GM19035 (cell line): ENCODE measurements around the gene CPB2.

Source experiments
- ATAC-seq: cut with Tn5 transposase; IDR thresholded peaks from one replicate; pipeline ENCODE4 v1.9.1; 2021; ENCODE audit not compliant: unreplicated experiment

The CPB2 gene

DNA sequence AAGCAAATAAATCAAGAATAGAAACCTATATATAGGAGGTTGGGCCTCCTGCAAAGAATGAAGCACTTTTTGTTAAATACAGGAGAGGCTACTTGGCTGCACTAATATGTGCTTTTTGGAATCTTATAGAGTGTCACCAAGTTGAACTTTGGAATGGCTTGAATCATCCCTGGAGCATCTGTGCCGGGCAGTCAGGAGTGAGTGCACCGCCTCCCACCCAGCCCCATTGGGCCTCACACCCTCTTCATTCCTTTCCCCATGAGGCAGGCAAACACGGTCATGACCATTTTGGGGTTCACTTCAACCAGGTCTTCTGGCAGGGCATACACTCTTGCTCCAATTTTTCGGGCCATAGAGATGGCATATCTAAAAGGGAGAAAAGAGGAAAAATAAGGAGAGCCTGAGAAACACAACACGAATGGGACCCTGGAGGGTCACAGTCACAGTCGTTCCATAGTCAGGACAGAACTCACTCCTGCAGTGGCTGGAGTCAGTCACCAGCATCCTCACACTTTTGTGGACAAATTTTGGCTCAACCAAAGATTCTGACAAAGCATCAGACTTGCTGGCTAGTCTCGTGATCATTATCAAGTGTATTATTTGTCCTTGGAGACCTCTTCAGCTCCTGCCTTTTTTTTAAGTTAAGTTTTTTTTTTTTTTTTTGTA, 22.7 kb upstream of the CPB2 start:
- ATAC-seq = no peak

DNA sequence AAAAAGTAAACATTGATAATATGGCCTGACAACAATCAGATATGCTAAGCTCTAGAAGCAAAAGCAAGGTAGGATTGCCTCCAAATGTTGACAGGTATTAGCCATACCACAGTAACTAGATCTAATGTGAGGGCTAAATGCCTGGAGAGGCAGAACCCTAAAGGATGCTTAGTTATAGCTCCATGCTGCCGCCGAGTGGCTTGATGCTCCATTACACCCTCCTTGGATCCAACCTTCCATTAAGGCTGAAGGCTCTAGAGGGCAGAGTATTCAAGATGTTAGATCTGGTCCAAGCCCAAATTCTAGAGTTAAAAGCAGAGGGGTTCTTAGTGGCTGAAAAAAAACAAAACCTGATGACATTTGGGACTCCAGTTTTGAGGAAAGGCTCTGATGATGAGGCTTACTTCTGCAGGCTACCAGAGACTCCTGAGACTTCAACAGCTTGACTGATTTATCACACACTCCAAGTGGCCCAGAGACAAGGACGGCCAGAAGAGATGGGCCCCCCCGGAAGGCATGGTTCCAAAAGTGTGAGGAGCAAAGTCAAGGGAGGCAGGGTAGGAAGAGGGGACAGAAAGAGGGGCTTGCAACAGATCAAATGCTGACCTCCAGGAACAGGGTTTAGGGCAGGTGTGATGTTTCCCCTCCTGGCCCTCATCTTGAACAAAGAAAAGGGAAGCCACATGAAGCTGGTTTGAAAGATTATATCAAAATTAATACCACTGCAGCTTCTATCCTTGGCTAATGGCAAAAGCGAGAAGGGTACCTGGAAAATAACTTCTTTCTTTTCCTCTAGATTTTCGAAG, 21.9 kb upstream of the CPB2 start:
- peak; percentile 74 for ATAC-seq

DNA sequence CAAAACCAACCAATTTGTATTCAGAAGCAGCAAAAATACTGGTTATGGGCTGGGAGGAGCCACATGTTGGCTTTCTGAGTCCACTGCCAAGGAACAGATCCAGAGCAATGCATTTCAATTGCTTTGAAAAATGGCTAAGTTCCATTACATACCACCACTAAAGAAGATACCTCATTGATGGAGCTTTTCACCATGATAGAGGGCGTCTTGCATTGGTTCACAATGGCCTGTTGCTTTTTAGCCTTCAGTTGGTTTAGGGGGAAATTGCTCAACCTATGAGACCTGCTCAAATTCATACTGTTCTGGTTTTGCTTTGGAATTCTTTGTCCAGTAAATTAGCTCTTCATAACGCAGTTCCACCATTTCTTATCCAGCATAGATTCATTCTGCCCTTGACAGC, 21.2 kb upstream of the CPB2 start:
- no peak for ATAC-seq

DNA sequence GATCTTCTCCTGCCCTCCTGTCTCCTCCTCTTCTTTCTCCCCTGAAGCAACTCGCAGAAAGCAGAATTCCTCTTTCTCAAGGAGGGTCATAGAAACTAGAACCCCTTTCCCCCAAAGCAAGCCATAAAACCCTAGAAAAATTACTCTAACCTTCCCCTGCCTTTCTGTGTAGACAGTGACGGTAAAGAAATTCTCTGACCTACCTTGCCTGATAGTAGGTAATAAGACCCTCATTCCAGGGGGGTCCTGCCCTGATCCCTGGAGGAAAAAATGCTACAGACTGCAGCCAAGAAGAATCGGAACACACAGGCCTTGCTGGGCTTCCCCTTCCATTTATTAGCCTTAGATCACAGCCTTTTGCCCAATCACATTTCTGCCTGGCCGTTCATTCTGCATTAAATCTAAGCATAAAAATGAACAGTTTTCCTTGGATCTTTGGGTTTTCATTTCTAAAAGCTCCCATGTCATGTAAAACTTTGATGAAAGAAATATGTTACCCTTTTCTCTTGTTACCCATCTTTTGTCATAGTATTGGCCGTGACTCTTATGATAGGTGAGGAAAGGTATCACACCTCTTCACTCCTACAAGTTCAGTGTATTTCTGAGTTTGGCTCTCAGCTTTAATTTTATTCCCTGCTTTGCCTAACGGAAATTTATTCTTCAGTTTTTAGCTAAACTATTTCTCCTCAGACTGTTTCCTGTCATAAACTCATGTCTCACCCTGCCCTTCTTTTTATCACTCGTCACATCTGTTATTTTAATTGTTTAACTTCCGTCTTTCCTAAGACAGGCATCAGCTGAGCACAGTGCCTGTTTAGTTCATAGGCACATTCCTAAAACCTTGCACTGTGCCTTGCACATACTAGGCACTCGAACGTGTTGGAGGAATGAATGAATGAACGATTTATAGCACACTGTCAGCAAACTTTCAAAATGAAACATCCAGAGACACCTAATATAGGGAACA, 20.4 kb upstream of the CPB2 start:
- ATAC-seq = no peak

DNA sequence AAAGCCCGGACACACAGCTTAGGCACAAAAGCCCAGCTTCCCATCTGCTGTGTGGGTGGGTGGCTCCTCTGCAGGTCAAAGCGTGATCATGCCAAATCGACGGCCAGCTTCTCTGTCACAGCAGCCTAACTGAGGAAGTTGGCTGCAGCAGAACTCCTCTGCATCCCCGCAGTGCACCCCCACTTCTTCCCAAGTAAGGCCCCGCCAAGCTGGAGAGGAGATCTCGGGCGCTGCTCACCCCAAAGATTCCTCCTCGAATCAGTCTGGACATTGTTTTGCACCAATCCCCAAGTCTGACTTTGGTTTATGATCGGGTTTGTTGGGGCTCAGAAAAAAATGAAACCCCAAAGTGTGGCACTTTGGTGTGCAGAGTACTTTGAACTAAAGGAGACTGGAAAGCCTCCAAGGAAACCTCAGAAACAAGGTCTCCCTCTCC, 19.7 kb upstream of the CPB2 start:
- no peak for ATAC-seq

DNA sequence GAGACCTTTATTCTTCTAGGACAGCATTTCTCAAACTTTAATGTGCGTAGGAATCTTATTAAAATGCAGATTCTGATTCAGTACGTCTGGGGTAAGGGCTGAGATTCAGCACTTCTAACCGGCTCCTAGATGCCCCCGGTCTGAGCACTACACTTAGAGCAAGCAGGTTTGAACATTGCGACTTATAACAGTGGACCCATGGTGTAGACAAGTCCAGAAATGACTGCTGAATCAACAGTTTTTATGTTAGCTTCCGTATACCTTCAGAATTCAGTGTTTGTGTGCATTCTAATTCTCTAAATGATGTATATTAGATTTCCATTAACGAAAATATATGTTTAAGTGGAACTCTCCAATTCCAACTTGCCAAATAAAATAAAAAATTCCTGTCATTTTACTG, 17.5 kb upstream of the CPB2 start:
- ATAC-seq = no peak

DNA sequence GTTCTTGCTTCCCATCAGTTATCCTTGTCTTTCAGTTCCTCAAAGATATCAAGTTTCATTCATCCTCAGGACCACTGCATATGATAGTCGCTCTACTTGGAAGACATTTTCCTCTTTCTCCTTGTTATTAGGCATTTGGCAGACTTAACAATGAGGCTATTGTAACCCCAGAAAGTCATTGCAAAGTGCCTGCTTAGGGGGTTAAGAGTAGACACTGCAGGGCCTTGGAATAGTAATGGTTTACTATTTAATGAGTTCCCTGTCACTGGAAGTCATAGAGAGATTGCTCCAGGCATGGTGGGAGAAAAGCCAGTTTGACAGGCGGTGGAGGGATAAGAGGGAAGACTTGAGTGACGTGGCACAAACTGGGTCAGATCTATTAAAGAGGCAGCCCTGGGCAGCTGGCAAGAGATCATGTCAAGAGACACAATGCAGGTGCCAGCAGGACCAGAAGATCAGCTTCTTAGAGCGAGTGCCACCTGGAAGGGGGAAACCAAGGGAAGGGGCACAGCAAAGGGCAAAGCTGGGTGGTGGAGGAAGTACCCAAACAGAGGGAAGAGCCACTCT, 16.8 kb upstream of the CPB2 start:
- no peak for ATAC-seq

DNA sequence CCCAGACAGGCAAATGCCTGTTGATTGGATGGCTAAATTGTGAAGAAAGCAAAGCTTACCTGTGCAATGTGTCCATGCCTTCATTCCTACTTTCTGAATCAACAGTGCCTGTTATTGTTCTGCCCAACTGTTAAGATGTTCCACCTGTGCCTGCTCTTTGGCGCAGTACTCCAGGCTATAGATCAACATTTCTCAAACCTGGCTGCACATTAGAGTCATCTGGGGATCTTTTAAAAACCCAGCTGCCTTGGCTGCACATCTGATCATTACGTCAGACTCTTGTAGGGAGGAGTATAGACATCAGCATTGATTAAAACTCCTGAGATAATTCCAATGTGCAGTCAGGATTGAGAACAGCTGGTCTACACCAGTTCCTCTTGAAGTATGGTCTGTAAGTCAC, 16.2 kb upstream of the CPB2 start:
- no peak for ATAC-seq

DNA sequence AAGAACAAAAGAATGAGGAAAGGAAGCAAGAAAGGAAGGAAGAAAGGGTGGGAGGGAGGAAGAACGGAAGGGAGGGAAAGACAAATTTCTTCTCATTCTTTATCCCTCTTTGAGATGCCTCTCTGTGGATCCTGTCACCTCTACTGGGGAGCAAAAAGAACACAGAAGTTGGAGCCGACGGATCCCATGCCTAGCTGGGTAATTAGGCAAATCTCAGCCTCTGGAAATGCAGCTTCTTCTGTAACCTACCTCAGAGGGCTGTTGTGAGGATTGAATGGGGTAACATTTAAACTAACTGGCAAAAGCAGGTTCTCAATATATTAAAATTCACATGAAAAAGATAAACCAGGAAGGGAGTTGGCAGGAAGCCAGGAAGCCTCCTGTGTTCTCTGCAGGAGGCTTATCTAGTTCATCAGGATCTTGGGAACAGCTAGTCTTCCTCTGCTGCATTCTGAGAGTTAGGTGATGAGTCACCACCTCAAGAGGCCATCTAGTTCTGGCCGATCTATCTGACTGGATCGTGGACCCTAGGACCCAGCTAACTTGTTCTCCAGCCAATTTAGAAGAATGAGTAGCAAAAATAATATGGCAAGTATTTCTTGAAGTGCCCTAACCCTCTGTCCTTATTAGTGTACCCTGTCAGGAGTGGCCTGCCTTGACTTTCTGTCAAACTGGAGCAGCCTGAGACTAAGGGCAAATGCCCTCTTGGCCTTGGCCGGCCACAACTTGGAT, 15.2 kb upstream of the CPB2 start:
- ATAC-seq = no peak

DNA sequence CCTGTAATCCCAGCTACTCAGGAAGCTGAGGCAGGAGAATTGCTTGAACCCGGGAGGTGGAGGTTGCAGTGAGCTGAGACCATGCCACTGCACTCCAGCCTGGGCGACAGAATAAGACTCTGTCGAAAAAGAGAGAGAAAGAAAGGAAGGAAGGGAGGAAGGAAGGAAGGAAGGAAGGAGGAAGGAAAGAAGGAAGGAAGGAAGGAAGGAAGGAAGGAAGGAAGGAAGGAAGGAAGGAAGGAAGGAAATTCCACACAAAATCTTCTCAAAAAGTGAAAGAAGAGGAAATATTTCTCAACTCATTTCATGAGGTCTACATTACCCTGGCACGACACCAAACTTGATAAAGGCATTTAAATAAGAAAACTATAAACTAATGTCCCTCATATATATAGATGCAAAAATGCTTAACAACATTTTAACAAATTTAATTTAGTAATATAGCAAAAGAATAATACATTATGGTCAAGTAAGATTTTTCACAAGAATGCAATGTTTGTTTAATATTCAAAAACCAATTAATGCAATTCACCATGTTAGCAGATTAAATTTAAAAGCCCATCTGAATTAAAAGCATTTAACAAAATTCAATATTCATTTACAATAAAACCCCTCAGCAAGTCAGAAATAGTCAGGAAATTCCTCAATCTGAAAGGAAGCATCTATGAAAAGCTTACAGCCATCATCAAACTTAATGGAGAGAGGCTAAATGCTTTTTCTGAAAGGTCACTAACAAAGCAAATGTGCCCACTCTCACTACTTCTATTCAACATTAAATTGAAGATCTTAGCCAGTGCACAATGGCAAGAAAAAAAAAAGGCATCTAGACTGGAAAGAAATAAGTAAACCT, 12.0 kb upstream of the CPB2 start:
- no peak for ATAC-seq

DNA sequence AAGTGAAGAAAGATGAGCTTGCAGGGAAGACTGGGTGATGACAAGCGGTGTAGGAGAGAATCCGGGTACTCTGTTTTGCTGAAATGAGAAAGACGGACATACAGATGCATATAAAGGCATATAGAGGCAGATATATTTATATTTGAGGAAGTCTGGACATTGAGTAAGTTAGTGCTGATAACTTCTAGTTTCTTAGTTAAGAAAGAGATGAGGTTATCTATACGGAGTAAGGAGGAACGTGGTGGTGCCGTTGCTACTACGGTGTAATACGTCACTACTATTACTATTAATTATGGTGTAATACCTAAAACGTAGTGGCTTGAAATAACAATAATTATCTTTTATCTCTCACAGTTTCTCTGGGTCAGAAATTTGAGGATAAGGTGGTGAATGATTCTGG, 9.8 kb upstream of the CPB2 start:
- ATAC-seq = no peak

DNA sequence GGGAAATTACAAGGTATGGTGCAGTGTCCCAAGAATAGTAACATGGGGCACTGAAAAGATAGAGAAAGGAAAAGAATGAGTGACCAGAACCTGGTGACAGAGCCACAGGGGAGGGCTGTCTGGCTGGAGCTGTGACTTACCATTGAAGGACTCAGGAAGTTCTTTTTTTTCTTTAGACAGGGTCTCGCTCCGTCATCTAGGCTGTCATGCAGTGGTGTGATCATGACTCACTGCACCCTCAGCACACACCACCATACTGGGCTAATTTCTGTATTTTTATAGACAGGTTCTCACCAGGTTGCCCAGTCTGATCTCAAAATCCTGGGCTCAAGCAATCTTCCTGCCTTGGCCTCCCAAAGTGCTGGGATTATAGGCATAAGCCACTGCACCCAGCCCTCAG, 8.8 kb upstream of the CPB2 start:
- no peak for ATAC-seq

DNA sequence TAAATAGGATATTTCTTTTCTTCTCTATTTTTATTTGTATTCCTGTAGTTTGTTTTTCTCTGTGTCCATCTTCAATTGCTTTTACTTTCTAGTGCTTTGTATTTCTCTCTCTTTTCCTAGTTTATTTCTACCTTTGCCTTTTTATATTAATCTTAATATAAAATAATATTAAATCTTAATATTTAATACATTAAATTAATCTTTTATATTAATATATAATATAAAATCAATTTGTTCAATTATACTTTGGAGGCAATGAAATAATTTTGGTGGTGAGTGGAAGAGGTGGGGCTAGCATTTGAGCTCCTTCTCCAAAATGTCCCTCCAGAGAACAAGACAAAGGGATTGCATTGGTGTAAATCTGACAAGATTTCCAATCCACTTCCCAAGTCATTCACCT, 6.3 kb upstream of the CPB2 start:
- ATAC-seq = no peak

DNA sequence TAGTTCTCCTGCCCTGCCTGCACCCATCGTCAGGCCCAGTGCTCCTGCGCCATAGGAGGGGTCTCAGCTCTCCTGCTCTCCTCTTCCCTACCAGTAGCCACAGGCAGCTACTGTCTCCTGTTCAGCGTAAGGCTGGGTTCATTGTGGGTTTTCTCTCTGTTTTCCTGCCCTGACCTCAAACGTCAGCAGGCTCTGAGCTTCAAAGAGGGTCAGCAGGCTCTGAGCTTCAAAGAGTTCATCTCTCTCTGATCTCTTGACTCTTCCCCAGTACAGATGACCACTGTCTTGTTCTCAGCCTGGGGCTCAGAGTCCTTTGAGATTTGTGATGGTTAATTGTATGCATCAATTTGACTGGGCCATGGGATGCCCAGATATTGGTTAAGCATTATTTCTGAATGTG, 4.6 kb upstream of the CPB2 start:
- ATAC-seq = no peak

DNA sequence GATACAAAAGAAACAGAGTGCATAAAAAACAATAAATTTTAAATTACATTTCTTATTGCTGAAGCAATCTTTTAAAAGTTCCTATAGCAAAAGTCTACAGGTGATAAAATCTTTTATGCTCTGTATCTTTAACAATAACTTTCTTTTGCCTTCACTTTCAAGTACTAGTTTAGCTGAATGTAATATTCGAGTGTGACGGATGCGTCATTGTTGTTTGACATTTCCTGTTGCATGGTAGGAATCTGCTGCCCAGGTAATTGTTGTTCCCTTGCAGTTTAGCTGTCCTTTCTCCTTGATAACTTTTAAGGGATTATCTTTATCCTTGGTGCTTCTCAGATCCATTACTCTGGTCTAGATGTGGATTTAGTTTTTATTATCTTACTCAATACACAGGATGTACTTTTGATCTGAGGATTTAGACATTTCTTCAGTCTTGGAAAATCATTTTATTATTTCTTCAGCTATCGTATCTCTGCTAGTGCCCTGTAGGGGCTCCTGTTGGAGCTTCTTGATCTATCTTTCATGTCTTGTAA, 2.1 kb upstream of the CPB2 start:
- no peak for ATAC-seq

DNA sequence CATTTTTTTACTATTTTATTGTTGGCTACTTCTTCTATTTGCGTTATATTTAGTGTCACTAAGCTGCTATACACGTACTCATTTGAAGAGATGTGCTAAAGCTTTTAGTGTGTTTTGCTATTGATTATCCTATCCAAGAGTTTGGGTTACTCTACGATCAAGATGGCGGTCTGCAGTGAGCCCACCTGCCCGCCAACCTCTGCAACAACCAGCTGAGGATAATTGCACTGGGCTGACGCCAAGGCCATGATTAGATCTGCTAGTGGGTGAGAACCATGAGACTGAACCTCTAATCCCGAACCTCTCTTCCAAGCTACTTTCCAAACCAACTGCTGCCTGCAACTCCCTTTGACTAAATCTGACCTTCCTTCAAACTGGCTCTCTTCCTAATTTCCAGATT, 1.8 kb downstream of the CPB2 start:
- no peak for ATAC-seq

DNA sequence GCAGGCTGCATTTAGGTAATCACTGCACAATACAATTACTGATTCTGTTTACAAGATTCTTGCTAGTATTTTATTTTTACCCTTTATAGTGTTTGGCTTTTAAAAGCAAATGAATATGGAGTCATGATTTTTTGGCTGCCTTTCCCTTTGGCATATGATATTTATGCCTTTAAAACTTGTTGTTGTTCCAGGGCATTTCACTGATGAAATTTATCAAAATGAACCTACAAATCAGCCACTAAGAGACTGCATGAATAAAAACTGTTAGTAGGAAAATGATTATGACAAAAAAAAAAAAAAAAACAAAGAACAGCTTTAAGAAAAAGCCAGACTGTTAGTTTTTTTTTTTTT, 2.6 kb downstream of the CPB2 start:
- ATAC-seq = no peak

DNA sequence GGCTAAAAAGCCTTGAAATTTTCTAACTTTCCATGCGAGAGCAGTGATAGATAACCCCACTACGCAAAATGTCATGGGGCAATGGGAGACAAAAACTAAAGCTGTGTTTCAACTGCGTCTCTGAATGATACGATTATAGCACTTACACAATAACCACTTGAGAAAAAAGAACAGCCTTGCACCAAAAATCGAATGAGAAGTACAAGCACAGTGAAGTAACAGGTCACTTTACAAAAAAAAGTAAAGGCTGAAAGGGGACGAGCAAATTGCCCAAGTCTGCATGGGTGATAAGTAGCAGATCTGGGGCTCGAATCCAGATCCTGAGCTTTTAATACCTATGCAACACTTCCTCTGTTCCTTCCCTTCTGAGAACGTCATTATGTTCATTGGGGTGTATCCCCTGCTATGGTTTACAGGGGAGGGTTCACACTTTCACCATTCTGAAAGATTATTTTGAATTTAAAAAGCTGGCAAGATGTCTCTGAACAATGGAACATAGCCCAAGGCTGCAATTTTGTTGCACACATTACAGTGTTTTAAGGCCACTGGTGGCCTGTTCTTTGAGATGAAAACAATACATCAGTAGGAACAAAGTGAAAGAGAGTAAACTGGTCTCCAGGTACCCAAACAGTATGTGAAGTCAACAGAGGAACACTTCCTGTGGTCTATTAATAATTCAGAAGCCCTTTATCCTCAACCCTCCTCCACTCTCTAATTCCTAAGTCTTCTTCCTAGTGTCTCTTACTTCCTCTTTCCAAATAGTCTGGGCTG, 3.2 kb downstream of the CPB2 start:
- ATAC-seq = no peak

DNA sequence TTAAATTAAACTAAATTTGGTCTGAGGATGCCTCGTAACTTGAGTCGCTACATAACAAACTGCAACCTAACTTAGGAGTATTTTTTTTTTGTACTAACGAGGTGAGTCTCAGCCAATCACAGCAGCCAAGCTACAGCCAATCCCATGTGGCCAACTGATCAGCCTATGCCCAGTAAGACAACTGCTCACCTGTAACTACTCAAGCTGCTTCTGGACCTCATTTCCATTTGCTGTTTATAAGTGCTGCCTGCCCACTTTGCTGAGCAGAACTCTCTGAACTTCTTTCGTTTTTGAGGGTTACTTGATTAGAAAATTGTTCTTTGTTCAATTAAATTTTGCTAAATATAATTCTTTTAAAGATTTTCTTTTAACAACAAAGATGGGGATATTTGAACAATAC, 3.8 kb downstream of the CPB2 start:
- no peak for ATAC-seq
